ENCODE data around the gene MAPK9. TPM values are rescaled to one million over a fixed set of nuclear protein-coding genes. Genes with fewer than 3 reads are reported as not detected.

The MAPK9 gene
- total and polyA plus RNA-seq, 9 of the 15 experiments (the other 6 are each of a cell fraction or from before 2014, with no cell fraction given) = 4.8 to 58.0 (median 29.9) TPM

GRCh38 chr5:180194410-180195345, 97.2 kb downstream of the MAPK9 start (continued):
- TF ChIP-seq ZNF224 (CRISPR knock-in tag; IDR thresholded peaks at IDR 0.05) (no peak), TSC22D4 (tag; IDR thresholded peaks at IDR 0.05) (no peak), ZNF407 (IDR thresholded peaks at IDR 0.05; ENCODE audit: low read depth) (no peak), SAP30 (IDR thresholded peaks at IDR 0.05; ENCODE audit: borderline replicate concordance, insufficient read depth, low read depth, low read length, poor library complexity, severe bottlenecking) (no peak), HNRNPH1 (optimal IDR thresholded peaks at IDR 0.05; ENCODE audit: low read depth, low read length) (no peak), ZNF347 (CRISPR knock-in tag; IDR thresholded peaks at IDR 0.05; ENCODE audit: low read depth) (no peak)

All from K562 (cell line).